ENCODE data around the gene VCP. TPM values are rescaled to one million over a fixed set of nuclear protein-coding genes. Genes with fewer than 3 reads are reported as not detected.

The VCP gene
- 246 and 250 TPM in 2 replicates for total RNA-seq

DNA sequence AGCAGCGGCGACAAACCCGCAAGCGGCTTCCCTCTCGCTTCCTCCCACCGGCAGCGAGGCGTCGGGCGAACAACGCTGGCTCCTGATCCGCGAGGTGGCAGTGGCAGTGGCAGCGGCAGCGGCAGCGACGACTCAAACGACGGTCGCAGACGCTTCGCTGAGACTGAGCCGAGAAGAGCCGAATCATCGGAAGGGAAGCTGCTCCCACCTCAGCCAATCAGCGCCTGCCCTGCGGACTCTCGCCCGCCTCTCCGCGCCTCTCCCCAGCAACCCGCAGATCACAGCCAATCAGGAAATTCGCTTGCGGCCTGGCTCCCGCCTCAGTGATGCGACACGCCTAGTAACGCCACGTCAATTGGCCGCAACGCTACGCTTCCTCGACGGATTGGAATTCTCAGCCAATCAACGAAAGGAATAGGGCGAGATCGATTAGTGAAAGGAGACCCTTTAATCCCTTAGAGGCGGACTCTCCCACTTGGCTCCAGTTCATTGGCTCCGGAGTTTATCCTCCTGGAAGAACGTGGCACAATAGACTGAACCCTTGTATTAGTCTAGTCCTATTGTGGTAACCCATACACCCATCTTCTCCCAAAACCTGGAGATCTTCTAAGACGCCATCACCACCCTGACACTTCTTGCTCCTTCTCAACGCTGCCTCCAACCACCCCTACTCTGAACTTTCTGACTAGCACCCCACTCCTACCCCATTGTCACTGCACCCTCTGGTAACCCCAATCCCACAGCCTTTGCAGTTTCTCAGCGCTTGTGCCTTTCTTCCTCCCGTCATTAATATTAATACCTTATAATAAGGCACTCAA is at the start of gene VCP:
Gene VCP, minus strand, starts transcription at position 165 of the 818 bp plus-strand sequence. CDS start 272 bp downstream, outside the sequence.
- Histone ChIP-seq H3K27me3 (ENCODE audit: control insufficient read depth, insufficient read depth, low read length) (no peaks in the 10 kb centered on the region), H3K4me3 (ENCODE audit: low read depth, low read length) (peak within 1 kb of the TSS; percentile 88), H3K36me3 (ENCODE audit: control insufficient read depth, insufficient read depth, low read length) (peaks cover 1% of the 10 kb centered on the region)
- DNase-seq (ENCODE audit: low read depth), result peak; percentile 92
- TF ChIP-seq, protein P1, sequence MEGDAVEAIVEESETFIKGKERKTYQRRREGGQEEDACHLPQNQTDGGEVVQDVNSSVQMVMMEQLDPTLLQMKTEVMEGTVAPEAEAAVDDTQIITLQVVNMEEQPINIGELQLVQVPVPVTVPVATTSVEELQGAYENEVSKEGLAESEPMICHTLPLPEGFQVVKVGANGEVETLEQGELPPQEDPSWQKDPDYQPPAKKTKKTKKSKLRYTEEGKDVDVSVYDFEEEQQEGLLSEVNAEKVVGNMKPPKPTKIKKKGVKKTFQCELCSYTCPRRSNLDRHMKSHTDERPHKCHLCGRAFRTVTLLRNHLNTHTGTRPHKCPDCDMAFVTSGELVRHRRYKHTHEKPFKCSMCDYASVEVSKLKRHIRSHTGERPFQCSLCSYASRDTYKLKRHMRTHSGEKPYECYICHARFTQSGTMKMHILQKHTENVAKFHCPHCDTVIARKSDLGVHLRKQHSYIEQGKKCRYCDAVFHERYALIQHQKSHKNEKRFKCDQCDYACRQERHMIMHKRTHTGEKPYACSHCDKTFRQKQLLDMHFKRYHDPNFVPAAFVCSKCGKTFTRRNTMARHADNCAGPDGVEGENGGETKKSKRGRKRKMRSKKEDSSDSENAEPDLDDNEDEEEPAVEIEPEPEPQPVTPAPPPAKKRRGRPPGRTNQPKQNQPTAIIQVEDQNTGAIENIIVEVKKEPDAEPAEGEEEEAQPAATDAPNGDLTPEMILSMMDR (IDR thresholded peaks at IDR 0.05; ENCODE audit: insufficient read depth, low read length, poor library complexity, severe bottlenecking), result no peak

DNA sequence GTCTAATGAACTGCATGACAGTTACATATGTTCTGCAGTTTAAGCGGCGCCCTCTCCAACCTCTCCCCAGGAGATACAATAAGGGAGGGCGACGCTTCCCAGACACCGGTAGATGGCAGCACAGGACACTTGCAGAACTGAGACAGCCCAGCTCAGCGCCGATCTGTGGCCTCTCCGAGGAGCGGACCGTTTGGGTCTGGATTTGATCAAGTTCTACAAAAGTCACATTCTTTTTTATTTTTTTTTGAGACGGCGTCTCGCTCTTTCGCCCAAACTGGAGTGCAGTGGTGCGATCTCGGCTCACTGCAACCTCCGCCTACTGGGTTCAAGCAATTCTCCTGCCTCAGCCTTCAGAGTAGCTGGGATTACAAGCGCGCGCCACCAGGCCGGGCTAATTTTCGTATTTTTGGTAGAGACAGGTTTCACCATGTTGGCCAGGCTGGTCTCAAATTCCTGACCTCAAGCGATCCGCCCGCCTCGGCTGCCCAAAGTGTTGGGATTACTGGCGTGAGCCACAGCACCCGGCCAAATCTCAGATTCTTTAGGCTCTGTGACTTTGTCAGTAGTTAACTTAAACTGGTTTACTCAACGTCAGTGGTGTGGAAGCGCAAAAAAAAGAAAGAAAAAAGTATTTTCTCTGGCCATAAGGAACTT is 44.6 kb upstream of the VCP start:
- no peak for DNase-seq (ENCODE audit: low read depth)
- Histone ChIP-seq H3K4me3 (ENCODE audit: low read depth, low read length) (peak overlapping the region; percentile 76), H3K27me3 (ENCODE audit: control insufficient read depth, insufficient read depth, low read length) (no peaks in the 10 kb centered on the region), H3K36me3 (ENCODE audit: control insufficient read depth, insufficient read depth, low read length) (no peaks in the 10 kb centered on the region)
- TF ChIP-seq, protein P1 (IDR thresholded peaks at IDR 0.05; ENCODE audit: insufficient read depth, low read length, poor library complexity, severe bottlenecking), result peak; percentile 96

DNA sequence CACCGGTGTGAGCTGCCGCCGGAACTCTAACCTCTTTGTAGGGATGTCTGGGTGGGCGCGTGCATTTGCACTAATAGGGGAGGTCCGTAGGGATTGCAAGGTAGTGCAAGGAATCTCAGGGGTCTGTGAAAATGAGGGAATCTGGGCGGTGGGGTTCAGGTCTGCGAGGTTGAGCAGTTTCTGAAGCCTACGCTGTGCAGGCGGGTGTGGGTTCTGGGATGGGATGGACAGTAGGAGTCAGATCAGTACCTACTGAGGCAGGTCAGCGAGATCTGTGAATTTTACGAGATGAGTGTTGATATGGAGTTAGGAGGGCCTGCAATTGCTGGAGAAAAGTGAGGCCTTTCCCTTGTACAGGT is 44.1 kb upstream of the VCP start:
- Histone ChIP-seq H3K36me3 (ENCODE audit: control insufficient read depth, insufficient read depth, low read length) (no peaks in the 10 kb centered on the region), H3K4me3 (ENCODE audit: low read depth, low read length) (peak overlapping the region; percentile 76), H3K27me3 (ENCODE audit: control insufficient read depth, insufficient read depth, low read length) (no peaks in the 10 kb centered on the region)
- no peak for DNase-seq (ENCODE audit: low read depth)
- TF ChIP-seq, protein P1 (IDR thresholded peaks at IDR 0.05; ENCODE audit: insufficient read depth, low read length, poor library complexity, severe bottlenecking), result no peak

DNA sequence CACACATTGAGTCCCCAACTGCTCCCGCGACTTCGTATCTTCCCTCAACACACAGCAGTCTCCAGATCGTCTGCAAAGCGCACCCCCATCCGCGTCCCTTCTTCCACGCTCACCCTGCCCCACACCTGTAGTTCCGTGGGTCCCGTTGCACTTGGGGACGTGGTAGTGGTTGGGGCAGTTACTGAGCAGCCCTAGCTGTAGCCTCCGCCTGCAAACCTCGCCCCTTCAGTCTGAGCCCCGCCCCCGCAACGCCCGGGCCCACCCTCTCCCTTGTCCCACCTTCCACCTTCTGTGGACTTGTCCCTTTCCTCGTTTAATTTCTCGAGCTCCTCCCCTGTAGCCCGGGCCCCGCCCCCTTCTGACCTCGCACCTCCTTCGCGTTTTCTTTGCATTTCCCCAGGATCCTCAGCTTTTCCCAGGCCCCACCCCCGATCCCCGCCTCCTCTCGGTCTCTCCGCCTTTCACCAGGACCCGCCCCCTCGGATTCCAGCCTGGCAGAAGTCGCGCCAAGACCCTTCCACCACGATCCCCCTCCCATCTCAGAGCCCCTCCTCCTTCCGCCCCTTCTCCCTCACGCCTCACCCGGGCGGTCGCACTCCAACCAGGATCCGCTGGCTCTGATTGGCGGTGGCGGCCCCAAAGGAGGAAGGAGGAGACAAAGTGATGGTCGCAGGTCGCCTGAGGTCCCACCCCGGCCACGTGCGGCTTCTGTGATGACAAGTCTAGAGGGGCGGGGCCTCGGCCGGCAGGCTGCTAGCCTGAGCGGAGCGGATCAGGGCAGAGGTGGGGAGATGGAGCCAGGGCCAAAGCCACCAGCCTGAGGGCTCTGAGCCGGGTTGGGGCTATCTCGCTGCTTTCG is 43.5 kb upstream of the VCP start, which contains the start of gene ATOSB:
Gene ATOSB, minus strand, starts transcription at position 183 of the 859 bp plus-strand sequence. CDS start 7,588 bp downstream, outside the sequence.
- H3K36me3 ChIP-seq (ENCODE audit: control insufficient read depth, insufficient read depth, low read length), result no peaks in the 10 kb centered on the region
- H3K4me3 ChIP-seq (ENCODE audit: low read depth, low read length), result peak within 1 kb of the TSS; percentile 76
- no peak for DNase-seq (ENCODE audit: low read depth)
- H3K27me3 ChIP-seq (ENCODE audit: control insufficient read depth, insufficient read depth, low read length), result no peaks in the 10 kb centered on the region
- TF ChIP-seq, protein P1 (IDR thresholded peaks at IDR 0.05; ENCODE audit: insufficient read depth, low read length, poor library complexity, severe bottlenecking), result no peak

DNA sequence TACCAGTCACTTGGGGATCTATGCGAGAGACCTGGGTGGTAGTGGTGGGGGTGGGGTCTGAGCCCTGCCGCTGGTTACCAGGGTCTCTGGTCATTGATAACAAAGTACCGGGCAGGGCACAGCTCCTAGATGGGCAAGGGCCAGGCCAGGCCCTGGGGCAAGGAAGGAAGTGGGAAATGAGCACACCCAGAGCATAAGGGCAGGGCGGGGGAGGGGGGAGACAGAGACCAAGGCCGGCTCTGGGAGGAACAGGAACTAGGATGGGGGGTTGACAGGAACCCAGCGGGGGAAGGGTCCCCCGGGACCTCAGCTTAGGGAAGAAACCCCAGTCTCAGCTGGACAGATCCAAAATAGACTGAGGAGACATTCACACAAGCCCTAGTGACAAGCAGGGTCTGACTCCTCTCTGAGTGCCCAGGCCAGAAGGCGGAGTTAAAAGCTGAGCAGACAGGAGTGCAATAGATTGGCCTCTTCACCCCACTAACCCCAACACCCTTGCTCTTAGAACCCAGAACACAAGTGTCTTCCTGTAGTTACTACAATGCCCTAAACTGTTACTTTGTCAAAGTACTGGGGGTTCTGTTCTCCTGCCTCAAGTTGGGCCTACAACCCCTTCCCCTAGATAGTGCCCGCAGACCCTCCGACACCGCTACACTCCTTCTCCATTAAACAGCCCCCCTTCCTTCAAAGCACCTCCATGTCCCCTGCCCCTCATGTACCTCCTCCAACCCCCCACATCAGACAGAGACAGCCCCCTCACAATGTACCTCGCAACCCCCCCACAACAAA is 42.6 kb upstream of the VCP start:
- no peak for DNase-seq (ENCODE audit: low read depth)
- H3K4me3 ChIP-seq (ENCODE audit: low read depth, low read length), result peak overlapping the region; percentile 76
- H3K36me3 ChIP-seq (ENCODE audit: control insufficient read depth, insufficient read depth, low read length), result no peaks in the 10 kb centered on the region
- TF ChIP-seq, protein P1 (IDR thresholded peaks at IDR 0.05; ENCODE audit: insufficient read depth, low read length, poor library complexity, severe bottlenecking), result no peak
- H3K27me3 ChIP-seq (ENCODE audit: control insufficient read depth, insufficient read depth, low read length), result no peaks in the 10 kb centered on the region

Data from kidney epithelial cell (primary cell).